Lower leg skin (tissue), 3 donors: ENCODE data around the gene SMC4.

Source experiments
- POLR2A ChIP-seq, 2 donors: fragments of 450-650 bp; IDR thresholded peaks; one replicate each; pipeline ENCODE4 v1.6.1; 2016 to 2017; ENCODE audit warnings: antibody characterized with exemption in 2 of 2, mild to moderate bottlenecking in 1 of 2, moderate library complexity in 1 of 2
- TF ChIP-seq, protein P1 (sequence below), 3 donors: fragments of 450-650 bp; IDR thresholded peaks; one replicate each; pipeline ENCODE4 v1.5.1; 2016; ENCODE audit warnings: antibody characterized with exemption in 3 of 3, mild to moderate bottlenecking in 3 of 3, moderate library complexity in 2 of 3

DNA sequence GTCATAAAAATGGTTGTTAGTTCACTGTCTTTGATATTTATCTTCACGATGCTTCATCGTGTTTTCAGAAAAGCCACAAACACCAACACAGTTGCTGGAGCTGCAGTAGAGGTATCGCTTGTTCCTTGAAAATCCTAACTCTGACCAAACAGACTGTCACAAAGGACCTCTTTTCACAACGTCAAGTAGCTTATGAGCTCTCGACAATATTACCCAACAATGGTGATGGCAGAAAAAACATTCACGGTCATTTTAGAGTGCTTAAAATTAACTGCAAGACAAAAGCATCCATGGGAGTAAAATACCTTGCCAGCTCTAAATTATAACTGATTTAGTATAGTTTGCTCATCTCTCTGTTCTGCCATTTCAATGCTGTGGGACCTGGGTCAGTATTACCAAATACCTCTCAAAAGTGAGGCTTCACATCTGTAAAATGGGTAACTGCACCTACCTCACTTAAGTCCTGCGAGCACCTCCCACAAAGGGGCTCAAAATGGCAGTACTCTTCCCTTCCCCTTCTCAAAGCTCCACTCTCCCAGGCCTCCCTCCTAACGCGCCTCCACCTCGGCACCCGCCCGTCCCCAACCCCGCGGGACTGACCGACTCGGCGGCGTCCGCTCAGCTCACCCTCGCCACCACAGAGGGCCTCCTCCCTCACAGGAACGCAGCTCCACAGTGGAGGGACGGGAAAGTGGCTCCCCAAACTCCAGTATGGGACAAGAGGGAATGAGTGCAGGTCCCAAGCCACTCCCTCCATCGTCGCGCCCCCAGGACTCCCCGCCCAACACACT lies 49.6 kb downstream of the SMC4 start:
- TF ChIP-seq, protein P1, sequence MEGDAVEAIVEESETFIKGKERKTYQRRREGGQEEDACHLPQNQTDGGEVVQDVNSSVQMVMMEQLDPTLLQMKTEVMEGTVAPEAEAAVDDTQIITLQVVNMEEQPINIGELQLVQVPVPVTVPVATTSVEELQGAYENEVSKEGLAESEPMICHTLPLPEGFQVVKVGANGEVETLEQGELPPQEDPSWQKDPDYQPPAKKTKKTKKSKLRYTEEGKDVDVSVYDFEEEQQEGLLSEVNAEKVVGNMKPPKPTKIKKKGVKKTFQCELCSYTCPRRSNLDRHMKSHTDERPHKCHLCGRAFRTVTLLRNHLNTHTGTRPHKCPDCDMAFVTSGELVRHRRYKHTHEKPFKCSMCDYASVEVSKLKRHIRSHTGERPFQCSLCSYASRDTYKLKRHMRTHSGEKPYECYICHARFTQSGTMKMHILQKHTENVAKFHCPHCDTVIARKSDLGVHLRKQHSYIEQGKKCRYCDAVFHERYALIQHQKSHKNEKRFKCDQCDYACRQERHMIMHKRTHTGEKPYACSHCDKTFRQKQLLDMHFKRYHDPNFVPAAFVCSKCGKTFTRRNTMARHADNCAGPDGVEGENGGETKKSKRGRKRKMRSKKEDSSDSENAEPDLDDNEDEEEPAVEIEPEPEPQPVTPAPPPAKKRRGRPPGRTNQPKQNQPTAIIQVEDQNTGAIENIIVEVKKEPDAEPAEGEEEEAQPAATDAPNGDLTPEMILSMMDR (IDR thresholded peaks at IDR 0.05) = no peak
- no peak for TF ChIP-seq POLR2A (IDR thresholded peaks at IDR 0.05)
